GM19395 (cell line): ENCODE results near the gene GOLGA3.
A peak's percentile ranks its signal among the peaks of the same experiment; 100 is the strongest.
"Not testable (repeated sequence)": the region's sequence is repeated elsewhere in the genome, so short reads cannot be mapped to it uniquely, and the experiment has no call there.

Experiments
- ATAC-seq: cut with Tn5 transposase; IDR thresholded peaks from one replicate; pipeline ENCODE4 v1.9.1; 2021; ENCODE audit warnings: mild to moderate bottlenecking, moderate library complexity; ENCODE audit not compliant: unreplicated experiment

Gene GOLGA3, protein sequence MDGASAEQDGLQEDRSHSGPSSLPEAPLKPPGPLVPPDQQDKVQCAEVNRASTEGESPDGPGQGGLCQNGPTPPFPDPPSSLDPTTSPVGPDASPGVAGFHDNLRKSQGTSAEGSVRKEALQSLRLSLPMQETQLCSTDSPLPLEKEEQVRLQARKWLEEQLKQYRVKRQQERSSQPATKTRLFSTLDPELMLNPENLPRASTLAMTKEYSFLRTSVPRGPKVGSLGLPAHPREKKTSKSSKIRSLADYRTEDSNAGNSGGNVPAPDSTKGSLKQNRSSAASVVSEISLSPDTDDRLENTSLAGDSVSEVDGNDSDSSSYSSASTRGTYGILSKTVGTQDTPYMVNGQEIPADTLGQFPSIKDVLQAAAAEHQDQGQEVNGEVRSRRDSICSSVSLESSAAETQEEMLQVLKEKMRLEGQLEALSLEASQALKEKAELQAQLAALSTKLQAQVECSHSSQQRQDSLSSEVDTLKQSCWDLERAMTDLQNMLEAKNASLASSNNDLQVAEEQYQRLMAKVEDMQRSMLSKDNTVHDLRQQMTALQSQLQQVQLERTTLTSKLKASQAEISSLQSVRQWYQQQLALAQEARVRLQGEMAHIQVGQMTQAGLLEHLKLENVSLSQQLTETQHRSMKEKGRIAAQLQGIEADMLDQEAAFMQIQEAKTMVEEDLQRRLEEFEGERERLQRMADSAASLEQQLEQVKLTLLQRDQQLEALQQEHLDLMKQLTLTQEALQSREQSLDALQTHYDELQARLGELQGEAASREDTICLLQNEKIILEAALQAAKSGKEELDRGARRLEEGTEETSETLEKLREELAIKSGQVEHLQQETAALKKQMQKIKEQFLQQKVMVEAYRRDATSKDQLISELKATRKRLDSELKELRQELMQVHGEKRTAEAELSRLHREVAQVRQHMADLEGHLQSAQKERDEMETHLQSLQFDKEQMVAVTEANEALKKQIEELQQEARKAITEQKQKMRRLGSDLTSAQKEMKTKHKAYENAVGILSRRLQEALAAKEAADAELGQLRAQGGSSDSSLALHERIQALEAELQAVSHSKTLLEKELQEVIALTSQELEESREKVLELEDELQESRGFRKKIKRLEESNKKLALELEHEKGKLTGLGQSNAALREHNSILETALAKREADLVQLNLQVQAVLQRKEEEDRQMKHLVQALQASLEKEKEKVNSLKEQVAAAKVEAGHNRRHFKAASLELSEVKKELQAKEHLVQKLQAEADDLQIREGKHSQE (N-terminal part only)

DNA sequence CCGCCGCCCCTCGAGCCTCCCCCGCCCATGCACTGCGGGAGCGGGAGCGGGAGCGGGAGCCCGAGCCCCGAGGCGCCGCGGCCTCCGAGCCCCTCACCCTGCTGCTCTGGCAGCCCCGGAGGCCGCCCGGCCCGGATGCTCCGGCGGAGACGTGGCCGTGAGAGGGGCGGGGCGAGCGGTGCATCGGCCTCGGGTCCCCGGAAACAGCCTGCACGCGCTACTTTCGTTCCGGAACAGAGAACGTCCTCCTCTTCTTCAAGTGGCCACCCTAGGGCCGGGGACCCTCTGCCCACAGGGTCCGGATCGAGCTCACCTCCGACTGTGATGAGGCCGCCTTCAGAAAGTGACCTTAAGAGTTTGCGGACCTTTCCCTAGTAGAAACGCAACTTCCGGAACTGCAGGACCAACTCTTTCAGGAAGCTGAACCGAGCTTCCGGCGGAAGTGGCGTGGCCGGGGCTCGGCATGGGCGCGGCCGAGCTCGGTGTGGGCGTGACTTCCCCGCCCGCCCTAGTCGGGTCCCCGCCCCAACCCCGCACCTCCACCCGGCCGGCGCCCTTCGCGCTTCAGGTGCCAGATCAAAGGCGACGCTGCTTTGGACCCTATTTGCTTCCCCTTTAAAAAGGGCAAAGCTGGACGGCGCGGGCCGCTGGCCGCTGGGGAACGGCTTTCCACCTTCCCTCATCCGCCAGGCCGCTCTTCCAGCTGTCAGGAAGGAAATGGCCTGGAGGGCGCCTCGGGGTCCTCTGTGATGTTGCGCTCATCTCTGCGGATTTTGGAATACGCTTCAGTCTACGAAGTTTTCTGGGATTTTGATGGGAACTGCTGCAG, at the start of gene GOLGA3:
TSS of gene GOLGA3 (minus strand) at position 164 of the 829 bp plus-strand sequence. CDS start 6,741 bp downstream, outside the sequence.
- peak; percentile 90 for ATAC-seq

DNA sequence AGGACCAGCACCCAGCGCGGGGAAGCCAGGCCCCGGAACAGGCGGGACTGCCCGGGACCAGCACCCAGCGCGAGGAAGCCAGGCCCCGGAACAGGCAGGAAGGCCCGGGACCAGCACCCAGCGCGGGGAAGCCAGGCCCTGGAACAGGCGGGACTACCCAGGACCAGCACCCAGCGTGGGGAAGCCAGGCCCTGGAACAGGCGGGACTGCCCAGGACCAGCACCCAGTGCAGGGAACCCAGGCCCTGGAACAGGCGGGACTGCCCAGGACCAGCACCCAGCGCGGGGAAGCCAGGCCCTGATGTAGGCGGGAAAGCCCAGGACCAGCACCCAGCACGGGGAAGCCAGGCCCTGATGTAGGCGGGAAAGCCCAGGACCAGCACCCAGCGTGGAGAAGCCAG, 46.0 kb upstream of the GOLGA3 start:
- not testable (repeated sequence) for ATAC-seq

- no peak for ATAC-seq
Measured at GRCh38 chr12:132874175-132874574, 45.5 kb upstream of the GOLGA3 start.

- ATAC-seq, result no peak
Measured at GRCh38 chr12:132873724-132874123, 45.1 kb upstream of the GOLGA3 start.

DNA sequence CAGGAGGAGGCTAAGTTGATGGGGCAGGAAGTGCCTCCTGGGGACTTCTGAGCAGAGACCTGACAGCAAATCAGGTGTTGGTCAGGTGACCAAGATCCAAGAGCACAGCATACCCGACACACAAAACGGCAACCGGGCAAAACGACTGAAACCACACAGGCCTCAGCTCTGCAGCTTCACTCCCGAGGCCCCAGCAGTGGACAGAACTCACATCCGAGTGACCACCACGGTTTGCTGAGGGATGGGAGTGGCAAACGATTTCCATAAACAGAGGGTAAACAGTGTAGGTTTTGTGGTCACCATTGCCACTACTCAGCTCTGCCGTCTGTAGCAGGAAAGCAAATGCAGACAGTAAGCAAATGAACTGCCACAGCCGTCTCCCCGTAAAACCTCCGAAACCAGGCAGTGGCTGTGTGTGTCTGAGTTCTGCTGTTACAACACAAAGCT, 44.3 kb upstream of the GOLGA3 start:
- no peak for ATAC-seq

GRCh38 chr12:132872073-132872855, 43.6 kb upstream of the GOLGA3 start:
- no peak for ATAC-seq

DNA sequence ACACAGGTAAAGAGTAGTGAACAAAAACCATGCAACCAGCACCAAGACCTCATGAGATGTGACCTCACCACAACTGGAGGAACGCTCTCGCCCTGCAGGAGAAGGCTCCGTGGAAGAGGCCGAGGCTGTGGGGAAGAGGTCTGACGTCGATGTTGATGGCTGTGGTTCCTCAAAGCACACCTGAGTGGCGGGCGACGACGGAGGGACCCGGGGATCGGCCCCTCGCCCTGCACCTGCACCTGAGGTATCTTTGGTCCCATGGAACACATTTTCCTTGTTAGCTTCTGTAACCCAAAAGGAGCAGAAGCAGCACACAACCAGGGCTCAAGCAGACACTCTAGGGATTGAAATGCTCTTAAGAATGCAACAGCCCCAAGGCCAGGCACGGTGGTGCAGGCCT, 40.9 kb upstream of the GOLGA3 start:
- no peak for ATAC-seq

- ATAC-seq, result no peak
Measured at GRCh38 chr12:132866251-132866828, 37.7 kb upstream of the GOLGA3 start.

DNA sequence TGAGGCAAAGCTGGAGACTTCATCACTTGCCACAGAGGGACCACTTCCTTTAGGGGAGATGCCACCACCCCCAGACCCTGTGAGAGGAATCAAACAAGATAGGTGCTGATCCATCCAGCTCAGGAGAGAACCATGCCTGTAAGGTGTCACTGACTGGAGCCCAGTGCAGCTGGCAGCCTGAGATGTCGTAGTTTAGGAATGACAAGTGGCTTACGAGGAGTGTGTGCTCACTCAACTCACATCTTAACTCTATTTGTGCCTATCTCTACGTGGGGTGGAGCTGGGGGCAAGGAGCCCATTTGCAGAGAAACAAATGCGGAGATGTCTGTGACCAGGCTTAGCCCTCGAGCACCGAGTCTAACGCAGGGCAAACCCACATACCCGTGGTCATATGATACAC, 32.9 kb upstream of the GOLGA3 start:
- ATAC-seq, result no peak

GRCh38 chr12:132858718-132859266, 30.1 kb upstream of the GOLGA3 start:
- no peak for ATAC-seq

GRCh38 chr12:132857019-132857418, 28.4 kb upstream of the GOLGA3 start:
- not testable (repeated sequence) for ATAC-seq

GRCh38 chr12:132856581-132856980, 27.9 kb upstream of the GOLGA3 start:
- ATAC-seq, result no peak

DNA sequence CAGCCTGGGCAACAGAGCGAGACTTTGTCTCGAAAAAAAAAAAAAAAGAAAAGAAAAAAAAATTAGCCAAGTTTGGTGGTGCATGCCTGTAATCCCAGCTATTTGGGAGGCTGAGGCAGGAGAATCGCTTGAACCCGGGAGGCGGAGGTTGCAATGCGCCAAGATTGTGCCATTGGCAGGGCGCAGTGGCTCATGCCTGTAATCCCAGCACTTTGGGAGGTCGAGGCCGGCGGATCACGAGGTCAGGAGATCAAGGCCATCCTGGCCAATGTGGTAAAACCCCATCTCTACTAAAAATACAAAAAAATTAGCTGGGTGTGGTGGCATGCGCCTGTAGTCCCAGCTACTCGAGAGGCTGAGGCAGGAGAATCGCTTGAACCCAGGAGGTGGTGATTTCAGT, 26.5 kb upstream of the GOLGA3 start:
- ATAC-seq, result not testable (repeated sequence)

DNA sequence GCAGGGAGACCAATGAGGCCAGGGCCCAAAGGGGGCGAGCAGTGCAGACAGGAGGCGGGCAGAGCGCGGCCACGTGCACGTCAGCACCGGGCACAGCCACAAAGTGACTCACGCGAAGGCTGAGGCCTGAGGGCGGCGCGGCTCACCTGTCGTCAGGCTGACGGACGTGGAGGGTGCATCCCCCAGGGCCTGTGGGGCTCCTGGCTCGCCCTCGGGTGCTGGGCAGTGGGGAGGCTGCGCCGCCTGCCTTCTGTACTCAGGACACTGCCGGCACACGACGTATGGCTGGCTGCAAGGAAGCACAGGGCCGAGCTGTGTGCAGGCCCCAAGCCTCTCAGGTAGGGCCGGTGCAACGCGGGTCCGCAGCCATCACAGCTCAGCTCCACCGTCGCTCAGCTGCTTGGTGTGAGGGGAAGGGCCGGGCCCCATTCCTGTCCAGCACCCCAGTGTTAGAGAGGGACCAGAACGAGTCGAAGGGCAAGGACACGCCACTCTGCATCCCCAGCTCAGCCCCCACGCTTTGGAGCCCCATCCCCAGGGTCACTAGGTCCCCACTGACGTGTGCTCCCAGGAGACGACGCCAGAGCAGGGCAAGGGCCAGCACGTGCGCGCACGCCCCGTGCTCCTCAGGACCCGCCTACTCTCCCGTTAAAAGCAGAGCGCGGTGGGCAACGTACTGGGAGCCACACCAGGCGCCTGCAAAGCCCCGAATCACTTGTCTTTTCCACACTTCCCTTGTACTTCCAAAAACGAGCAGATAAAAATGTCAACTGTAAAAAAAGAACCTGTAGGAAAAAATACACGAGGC, 24.8 kb upstream of the GOLGA3 start:
- ATAC-seq, result no peak

DNA sequence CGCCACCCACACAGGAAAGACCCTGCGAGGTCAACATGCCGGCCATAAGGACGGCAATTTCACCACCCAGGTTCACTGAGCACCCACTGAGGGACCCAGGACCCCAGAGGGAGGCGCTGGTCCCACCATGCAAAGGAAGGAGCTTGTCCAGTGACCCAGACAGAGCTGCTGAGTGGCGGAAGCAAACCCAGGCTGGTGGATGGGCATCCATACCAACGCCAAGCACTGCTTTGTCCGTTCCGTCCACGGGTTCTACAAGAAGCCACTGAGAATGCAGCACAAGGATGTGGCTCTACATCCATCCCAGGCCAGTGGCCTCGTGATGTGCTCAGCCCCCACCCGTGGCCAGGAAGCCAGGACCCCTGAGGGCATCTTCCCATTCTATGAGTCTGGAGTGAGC, 23.8 kb upstream of the GOLGA3 start:
- ATAC-seq, result no peak

- no peak for ATAC-seq
Measured at GRCh38 chr12:132851465-132851864, 22.8 kb upstream of the GOLGA3 start.

GRCh38 chr12:132850291-132850690, 21.6 kb upstream of the GOLGA3 start:
- ATAC-seq, result no peak

DNA sequence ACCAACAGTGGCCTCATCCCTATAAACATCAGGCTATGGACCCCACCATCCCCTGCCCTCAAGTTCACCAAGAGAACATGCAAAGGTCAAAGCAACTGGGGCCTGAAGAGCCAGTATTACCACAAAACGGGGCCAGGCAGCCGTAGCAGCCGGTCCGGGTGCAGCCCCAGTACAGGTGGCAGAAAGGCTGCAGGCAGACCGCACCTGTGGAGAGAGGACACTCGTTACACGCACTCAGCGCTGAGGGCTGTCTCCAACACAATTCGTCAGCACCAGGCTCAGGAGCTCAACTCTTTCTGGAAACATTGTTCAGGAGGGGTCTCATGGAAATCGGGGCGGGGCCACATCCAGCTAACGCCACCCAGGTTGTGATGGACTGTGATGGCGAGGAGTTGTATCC, 19.9 kb upstream of the GOLGA3 start:
- ATAC-seq, result no peak
